Osteocyte (in vitro differentiated cells): ENCODE results near the gene MAEA. TPM values are rescaled to one million over a fixed set of nuclear protein-coding genes. Genes with fewer than 3 reads are reported as not detected.

Source experiments
- DNase-seq: peaks from one replicate; pipeline ENCODE4 v3.0.0; 2021; ENCODE audit warnings: mixed read lengths; ENCODE audit not compliant: unreplicated experiment; ENCODE audit errors: extremely low spot score
- H3K27ac Mint-ChIP-seq: one replicate; pipeline ENCODE4 v1.8.0; 2021; ENCODE audit warnings: mild to moderate bottlenecking, mixed read lengths; ENCODE audit not compliant: unreplicated experiment
- H3K27me3 Mint-ChIP-seq: one replicate; pipeline ENCODE4 v1.8.0; 2021; ENCODE audit warnings: mixed read lengths; ENCODE audit not compliant: unreplicated experiment
- H3K36me3 Mint-ChIP-seq: one replicate; pipeline ENCODE4 v1.8.0; 2021; ENCODE audit warnings: mixed read lengths; ENCODE audit not compliant: unreplicated experiment
- H3K4me1 Mint-ChIP-seq: one replicate; pipeline ENCODE4 v1.8.0; 2021; ENCODE audit warnings: mixed read lengths; ENCODE audit not compliant: unreplicated experiment
- H3K4me3 Mint-ChIP-seq: one replicate; pipeline ENCODE4 v1.8.0; 2021; ENCODE audit warnings: mild to moderate bottlenecking, moderate library complexity, mixed read lengths; ENCODE audit not compliant: unreplicated experiment
- H3K9me3 Mint-ChIP-seq: one replicate; pipeline ENCODE4 v1.8.0; 2021; ENCODE audit warnings: mixed read lengths; ENCODE audit not compliant: unreplicated experiment
- total RNA-seq: library from RNA; stranded (reverse); gene quantifications from 2 replicates; pipeline ENCODE4 v1.2.1, GENCODE V29; 2021
- TF ChIP-seq, protein P1 (sequence below): fragments of 200-600 bp; sonication (generic); IDR thresholded peaks from 2 replicates; pipeline ENCODE4 v1.5.0; 2021; ENCODE audit warnings: antibody characterized with exemption, mild to moderate bottlenecking, moderate library complexity

The MAEA gene
- total RNA-seq, 1 donor from 2014 or later: 62.9 TPM

DNA sequence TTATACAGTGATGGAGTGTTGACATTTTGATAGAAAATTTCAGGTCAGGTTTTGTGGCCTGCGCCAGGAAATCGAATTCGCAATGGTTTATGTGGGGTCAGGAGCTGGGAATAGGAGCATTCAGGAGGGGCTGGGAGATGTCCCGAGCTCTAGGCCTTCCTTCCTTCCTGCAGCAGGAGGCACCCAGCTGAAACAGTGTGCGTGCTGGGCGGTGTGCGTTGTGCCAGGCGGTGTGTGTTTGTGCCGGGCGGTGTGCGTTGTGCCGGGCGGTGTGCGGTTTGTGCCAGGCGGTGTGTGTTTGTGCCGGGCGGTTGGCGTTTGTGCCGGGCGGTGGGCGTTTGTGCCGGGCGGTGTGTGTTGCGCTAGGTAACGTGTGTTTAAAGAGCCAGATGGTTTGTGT, 59.1 kb downstream of the MAEA start:
- peak overlapping the region; percentile 90 for H3K27ac Mint-ChIP-seq
- H3K4me3 Mint-ChIP-seq: peak overlapping the region; percentile 79

DNA sequence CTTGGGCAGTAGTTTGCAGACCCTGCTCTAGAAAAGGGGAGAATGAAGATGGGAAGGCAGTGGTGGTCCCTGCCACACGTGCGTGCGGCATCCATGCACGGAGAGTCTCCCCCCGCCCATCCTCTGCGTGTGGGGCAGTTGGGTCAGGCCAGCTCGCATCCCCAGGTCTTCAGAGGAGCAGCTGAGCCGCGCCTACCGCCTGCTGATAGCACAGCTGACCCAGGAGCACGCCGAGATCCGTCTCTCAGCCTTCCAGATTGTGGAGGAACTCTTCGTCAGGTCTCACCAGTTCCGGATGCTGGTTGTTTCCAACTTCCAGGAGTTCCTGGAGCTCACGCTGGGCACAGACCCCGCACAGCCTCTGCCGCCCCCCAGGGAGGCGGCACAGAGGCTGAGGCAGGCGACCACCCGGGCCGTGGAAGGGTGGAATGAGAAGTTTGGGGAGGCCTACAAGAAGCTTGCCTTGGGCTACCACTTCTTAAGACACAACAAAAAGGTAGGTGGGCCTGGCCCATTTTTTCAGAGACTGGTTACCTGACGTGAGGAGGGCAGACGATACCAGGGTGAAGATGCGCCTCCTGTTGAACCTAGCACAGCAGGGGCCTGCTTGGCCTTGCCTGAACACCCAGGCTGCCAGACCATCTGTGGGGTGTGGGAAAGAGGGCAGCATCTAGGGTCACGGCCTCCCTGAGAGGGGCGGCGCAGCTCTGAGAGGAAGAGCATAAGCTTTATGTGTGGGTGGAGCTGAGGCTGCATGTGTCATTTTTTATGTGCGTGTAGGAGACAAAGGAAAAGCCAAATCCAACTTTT, 59.9 kb downstream of the MAEA start:
- Mint-ChIP-seq H3K27ac (no peak overlapping the region), H3K4me3 (no peak overlapping the region), H3K4me1 (peaks cover 36% of the 10 kb centered on the region), H3K36me3 (peaks cover 1% of the 10 kb centered on the region), H3K27me3 (no peaks in the 10 kb centered on the region), H3K9me3 (no peaks in the 10 kb centered on the region)
- DNase-seq: no peak
- TF ChIP-seq, protein P1, sequence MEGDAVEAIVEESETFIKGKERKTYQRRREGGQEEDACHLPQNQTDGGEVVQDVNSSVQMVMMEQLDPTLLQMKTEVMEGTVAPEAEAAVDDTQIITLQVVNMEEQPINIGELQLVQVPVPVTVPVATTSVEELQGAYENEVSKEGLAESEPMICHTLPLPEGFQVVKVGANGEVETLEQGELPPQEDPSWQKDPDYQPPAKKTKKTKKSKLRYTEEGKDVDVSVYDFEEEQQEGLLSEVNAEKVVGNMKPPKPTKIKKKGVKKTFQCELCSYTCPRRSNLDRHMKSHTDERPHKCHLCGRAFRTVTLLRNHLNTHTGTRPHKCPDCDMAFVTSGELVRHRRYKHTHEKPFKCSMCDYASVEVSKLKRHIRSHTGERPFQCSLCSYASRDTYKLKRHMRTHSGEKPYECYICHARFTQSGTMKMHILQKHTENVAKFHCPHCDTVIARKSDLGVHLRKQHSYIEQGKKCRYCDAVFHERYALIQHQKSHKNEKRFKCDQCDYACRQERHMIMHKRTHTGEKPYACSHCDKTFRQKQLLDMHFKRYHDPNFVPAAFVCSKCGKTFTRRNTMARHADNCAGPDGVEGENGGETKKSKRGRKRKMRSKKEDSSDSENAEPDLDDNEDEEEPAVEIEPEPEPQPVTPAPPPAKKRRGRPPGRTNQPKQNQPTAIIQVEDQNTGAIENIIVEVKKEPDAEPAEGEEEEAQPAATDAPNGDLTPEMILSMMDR: no peak

More for the DNA sequence above, 59.1 kb downstream of the MAEA start:
- DNase-seq: no peak
- H3K9me3 Mint-ChIP-seq: no peaks in the 10 kb centered on the region
- H3K36me3 Mint-ChIP-seq: peaks cover 1% of the 10 kb centered on the region
- no peaks in the 10 kb centered on the region for H3K27me3 Mint-ChIP-seq
- TF ChIP-seq, protein P1: no peak
- H3K4me1 Mint-ChIP-seq: peaks cover 40% of the 10 kb centered on the region

DNA sequence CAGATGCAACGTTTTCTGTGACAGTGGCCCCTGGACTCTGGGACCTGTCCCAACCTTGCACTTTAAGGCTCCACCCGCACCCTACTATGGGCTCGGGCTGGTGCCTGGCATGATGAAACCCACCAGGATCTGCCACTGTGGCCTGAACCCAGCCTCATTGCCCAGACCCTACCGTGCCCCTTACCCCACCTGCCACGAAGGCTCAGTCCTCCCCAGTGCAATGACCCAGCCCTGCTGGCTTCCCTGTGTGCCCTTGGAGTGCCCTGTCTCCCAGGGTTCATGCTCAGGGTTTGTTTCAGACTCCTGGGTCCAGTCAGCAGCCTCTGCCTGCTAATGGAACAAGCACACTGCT, 60.5 kb downstream of the MAEA start:
- Mint-ChIP-seq H3K4me3 (no peak overlapping the region), H3K36me3 (peaks cover 1% of the 10 kb centered on the region), H3K9me3 (no peaks in the 10 kb centered on the region), H3K27me3 (no peaks in the 10 kb centered on the region), H3K27ac (no peak overlapping the region), H3K4me1 (peaks cover 30% of the 10 kb centered on the region)
- TF ChIP-seq, protein P1: no peak
- DNase-seq: no peak

DNA sequence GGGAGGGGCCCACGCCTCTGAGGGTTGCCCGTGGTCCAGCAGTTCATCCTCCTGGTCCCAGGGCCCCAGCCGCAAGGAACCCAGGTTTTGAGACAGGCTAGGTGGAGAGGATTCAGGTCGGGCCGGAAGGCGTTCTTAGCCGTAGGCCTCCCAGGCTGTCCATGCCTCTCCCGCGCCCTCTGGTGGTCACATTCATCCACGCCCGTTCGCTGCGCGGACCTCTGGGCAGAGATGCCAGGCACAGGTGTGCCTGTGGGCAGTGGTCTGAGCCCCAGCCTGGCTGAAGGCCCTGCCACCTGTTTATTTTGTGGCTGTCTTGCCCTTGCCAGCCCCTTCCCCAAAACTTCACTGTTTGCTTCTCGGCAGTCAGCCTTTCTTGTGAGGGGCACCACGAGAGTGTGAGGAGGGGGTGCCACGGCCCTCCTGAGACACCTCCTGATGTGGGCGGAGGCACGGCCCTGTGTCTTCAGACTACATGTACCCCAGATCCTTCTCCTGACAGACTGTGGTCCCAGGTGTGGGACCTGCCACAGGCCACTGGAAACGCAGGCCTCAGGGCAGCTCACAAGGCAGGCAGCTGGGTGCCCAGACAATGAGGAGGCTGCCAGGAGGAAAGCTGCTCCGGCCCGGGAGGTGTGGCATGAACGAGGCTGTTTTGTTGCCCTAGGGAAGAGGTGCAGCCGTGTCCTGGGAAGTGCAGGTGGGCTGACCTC, 62.3 kb downstream of the MAEA start:
- Mint-ChIP-seq H3K4me1 (peaks cover 25% of the 10 kb centered on the region), H3K4me3 (no peak overlapping the region), H3K27me3 (no peaks in the 10 kb centered on the region), H3K27ac (peak overlapping the region; percentile 60), H3K9me3 (no peaks in the 10 kb centered on the region), H3K36me3 (peaks cover 3% of the 10 kb centered on the region)
- TF ChIP-seq, protein P1: peak; percentile 97
- DNase-seq: peak; percentile 95

DNA sequence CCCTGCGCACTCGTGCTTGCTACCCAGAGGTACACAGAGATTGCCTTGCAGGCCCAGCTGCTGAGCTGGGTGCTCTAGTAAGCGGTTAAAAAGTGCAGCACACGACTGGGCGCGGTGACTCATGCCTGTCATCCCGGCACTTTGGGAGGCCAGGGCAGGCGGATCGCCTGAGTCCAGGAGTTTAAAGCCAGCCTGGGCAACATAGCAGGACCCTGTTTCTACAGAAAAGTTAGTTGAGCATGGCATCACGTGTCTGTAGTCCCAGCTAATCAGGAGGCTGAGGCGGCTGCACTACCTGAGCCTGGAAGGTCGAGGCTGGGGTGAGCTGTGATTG, 62.8 kb downstream of the MAEA start:
- TF ChIP-seq, protein P1: no peak
- no peak overlapping the region for H3K4me3 Mint-ChIP-seq
- no peaks in the 10 kb centered on the region for H3K9me3 Mint-ChIP-seq

More for the DNA sequence above, 62.8 kb downstream of the MAEA start:
- H3K27ac Mint-ChIP-seq: no peak overlapping the region
- peaks cover 25% of the 10 kb centered on the region for H3K4me1 Mint-ChIP-seq
- no peak for DNase-seq
- H3K36me3 Mint-ChIP-seq: peaks cover 3% of the 10 kb centered on the region
- H3K27me3 Mint-ChIP-seq: no peaks in the 10 kb centered on the region
